Activated naive CD4-positive, alpha-beta T cell treated with anti-CD3 and anti-CD28 coated beads, Interleukin-2, amount 10 ng/mL, durations not matched to agents 7 days and 5 days (primary cell): Measurements from ENCODE around the gene RRN3.
A peak's percentile ranks its signal among the peaks of the same experiment; 100 is the strongest.
"Not testable (repeated sequence)": the region's sequence is repeated elsewhere in the genome, so short reads cannot be mapped to it uniquely, and the experiment has no call there.

Experiments
- CTCF ChIA-PET: fragments of 350-600 bp; sonication (Branson Sonifier 250); formaldehyde crosslinking; loops from one replicate; lab custom pipeline; 2021; ENCODE audit warnings: antibody characterized with exemption; lab: Charles Lee
- DNase-seq: peaks from one replicate; pipeline ENCODE4 v3.0.0-alpha.2; 2020
- H3K27ac Mint-ChIP-seq: one replicate; pipeline ENCODE4 v1.8.0; 2021; ENCODE audit warnings: mild to moderate bottlenecking, moderate library complexity, mixed read lengths
- H3K27me3 Mint-ChIP-seq: one replicate; pipeline ENCODE4 v1.8.0; 2021; ENCODE audit warnings: mild to moderate bottlenecking, mixed read lengths
- H3K36me3 Mint-ChIP-seq: one replicate; pipeline ENCODE4 v1.8.0; 2021; ENCODE audit warnings: mixed read lengths
- H3K4me1 Mint-ChIP-seq: one replicate; pipeline ENCODE4 v1.8.0; 2021; ENCODE audit warnings: mixed read lengths
- H3K4me3 Mint-ChIP-seq: one replicate; pipeline ENCODE4 v1.8.0; 2021; ENCODE audit warnings: mild to moderate bottlenecking, moderate library complexity, mixed read lengths
- H3K9me3 Mint-ChIP-seq: one replicate; pipeline ENCODE4 v1.8.0; 2021; ENCODE audit warnings: mixed read lengths

RRN3 gene

GRCh38 chr16:15093955-15094827 lies at the start of gene RRN3:
Gene RRN3 (minus strand): TSS chr16:15094272. CDS start chr16:15094233, 39 bp downstream.
- peak; percentile 92 for DNase-seq
- peaks cover 12% of the 10 kb centered on the region for H3K36me3 Mint-ChIP-seq
- H3K4me3 Mint-ChIP-seq = peak within 1 kb of the TSS; percentile 92
- H3K4me1 Mint-ChIP-seq = peaks cover 16% of the 10 kb centered on the region
- H3K27me3 Mint-ChIP-seq, CTCF ChIA-PET, H3K9me3 Mint-ChIP-seq: not testable (repeated sequence)
- peak within 1 kb of the TSS; percentile 91 for H3K27ac Mint-ChIP-seq

GRCh38 chr16:15143601-15144091 lies 49.6 kb upstream of the RRN3 start:
- H3K27ac Mint-ChIP-seq, H3K9me3 Mint-ChIP-seq, H3K4me3 Mint-ChIP-seq, CTCF ChIA-PET, H3K27me3 Mint-ChIP-seq, H3K36me3 Mint-ChIP-seq, DNase-seq, H3K4me1 Mint-ChIP-seq: not testable (repeated sequence)

GRCh38 chr16:15142891-15143600 lies 49.0 kb upstream of the RRN3 start:
- H3K4me1 Mint-ChIP-seq, DNase-seq, H3K27ac Mint-ChIP-seq, CTCF ChIA-PET, H3K36me3 Mint-ChIP-seq, H3K9me3 Mint-ChIP-seq, H3K4me3 Mint-ChIP-seq, H3K27me3 Mint-ChIP-seq: not testable (repeated sequence)

- H3K36me3 Mint-ChIP-seq, DNase-seq, CTCF ChIA-PET, H3K4me3 Mint-ChIP-seq, H3K9me3 Mint-ChIP-seq, H3K4me1 Mint-ChIP-seq, H3K27ac Mint-ChIP-seq, H3K27me3 Mint-ChIP-seq: not testable (repeated sequence)
Observed at GRCh38 chr16:15142107-15142890, 48.2 kb upstream of the RRN3 start.

- Mint-ChIP-seq H3K27ac (no peak overlapping the region), H3K9me3 (no peaks in the 10 kb centered on the region), H3K27me3 (no peaks in the 10 kb centered on the region), H3K4me3 (no peak overlapping the region), H3K36me3 (no peaks in the 10 kb centered on the region), H3K4me1 (no peaks in the 10 kb centered on the region)
- CTCF ChIA-PET = no interaction called here
- DNase-seq = no peak
Observed at GRCh38 chr16:15141586-15141985, 47.5 kb upstream of the RRN3 start.

- H3K4me1 Mint-ChIP-seq, H3K36me3 Mint-ChIP-seq, H3K27ac Mint-ChIP-seq, CTCF ChIA-PET, DNase-seq, H3K4me3 Mint-ChIP-seq, H3K9me3 Mint-ChIP-seq, H3K27me3 Mint-ChIP-seq: not testable (repeated sequence)
Observed at GRCh38 chr16:15140444-15141365, 46.6 kb upstream of the RRN3 start.

- H3K9me3 Mint-ChIP-seq, H3K4me3 Mint-ChIP-seq, DNase-seq, CTCF ChIA-PET, H3K27me3 Mint-ChIP-seq, H3K4me1 Mint-ChIP-seq, H3K27ac Mint-ChIP-seq, H3K36me3 Mint-ChIP-seq: not testable (repeated sequence)
Observed at GRCh38 chr16:15137514-15137913, 43.4 kb upstream of the RRN3 start.

- H3K4me3 Mint-ChIP-seq, DNase-seq, H3K27me3 Mint-ChIP-seq, CTCF ChIA-PET, H3K36me3 Mint-ChIP-seq, H3K27ac Mint-ChIP-seq, H3K9me3 Mint-ChIP-seq, H3K4me1 Mint-ChIP-seq: not testable (repeated sequence)
Observed at GRCh38 chr16:15135483-15136360, 41.6 kb upstream of the RRN3 start.

GRCh38 chr16:15134752-15135482 lies 40.8 kb upstream of the RRN3 start:
- H3K9me3 Mint-ChIP-seq, H3K27me3 Mint-ChIP-seq, DNase-seq, H3K36me3 Mint-ChIP-seq, H3K4me1 Mint-ChIP-seq, CTCF ChIA-PET, H3K4me3 Mint-ChIP-seq, H3K27ac Mint-ChIP-seq: not testable (repeated sequence)

- CTCF ChIA-PET, H3K9me3 Mint-ChIP-seq, H3K27ac Mint-ChIP-seq, H3K27me3 Mint-ChIP-seq, H3K4me3 Mint-ChIP-seq, H3K4me1 Mint-ChIP-seq, DNase-seq, H3K36me3 Mint-ChIP-seq: not testable (repeated sequence)
Observed at GRCh38 chr16:15133554-15133953, 39.5 kb upstream of the RRN3 start.

- H3K36me3 Mint-ChIP-seq, H3K4me1 Mint-ChIP-seq, CTCF ChIA-PET, H3K27me3 Mint-ChIP-seq, H3K27ac Mint-ChIP-seq, DNase-seq, H3K4me3 Mint-ChIP-seq, H3K9me3 Mint-ChIP-seq: not testable (repeated sequence)
Observed at GRCh38 chr16:15132719-15133428, 38.8 kb upstream of the RRN3 start.
